HepG2 (cell line): ENCODE measurements around the gene CACNA1H. TPM values are rescaled to one million over a fixed set of nuclear protein-coding genes. Genes with fewer than 3 reads are reported as not detected.

Experiments
- ELF3 ChIP-seq: IDR thresholded peaks from 2 replicates; pipeline ENCODE4 v1.6.1; 2016; ENCODE audit warnings: missing genetic modification reagents, missing compliant biosample characterization
- HNRNPL ChIP-seq: fragments of 200-400 bp; formaldehyde crosslinking; IDR thresholded peaks from 2 replicates; pipeline ENCODE4 v1.6.1; 2017; ENCODE audit warnings: mild to moderate bottlenecking, low read depth, low read length
- KDM4B ChIP-seq: sonication (generic); formaldehyde crosslinking; IDR thresholded peaks from 2 replicates; pipeline ENCODE4 v1.4.0; 2020; ENCODE audit warnings: missing genetic modification reagents
- MAFF ChIP-seq: IDR thresholded peaks from 2 replicates; pipeline ENCODE4 v1.6.1; 2011; ENCODE audit warnings: low read depth, low read length, improper control_type of control experiment
- MTF1 ChIP-seq: sonication (generic); formaldehyde crosslinking; IDR thresholded peaks from 2 replicates; pipeline ENCODE4 v1.5.0; 2020; ENCODE audit warnings: missing genetic modification reagents
- SMAD3 ChIP-seq: sonication (generic); formaldehyde crosslinking; IDR thresholded peaks from 2 replicates; pipeline ENCODE4 v1.4.0; 2020; ENCODE audit warnings: missing genetic modification reagents
- ZNF142 ChIP-seq: sonication (generic); formaldehyde crosslinking; IDR thresholded peaks from 2 replicates; pipeline ENCODE4 v1.4.0; 2020; ENCODE audit warnings: missing genetic modification reagents
- ZNF30 ChIP-seq: sonication (generic); formaldehyde crosslinking; IDR thresholded peaks from 2 replicates; pipeline ENCODE4 v1.5.0; 2020; ENCODE audit warnings: mild to moderate bottlenecking, missing genetic modification reagents
- ZNF333 ChIP-seq: sonication (generic); formaldehyde crosslinking; IDR thresholded peaks from 2 replicates; pipeline ENCODE4 v1.4.0; 2020; ENCODE audit warnings: mild to moderate bottlenecking, missing genetic modification reagents, borderline replicate concordance
- ZNF431 ChIP-seq: sonication (generic); formaldehyde crosslinking; IDR thresholded peaks from 2 replicates; pipeline ENCODE4 v1.9.0; 2022; ENCODE audit warnings: missing genetic modification reagents, low read depth, mild to moderate bottlenecking, borderline replicate concordance
- ZNF704 ChIP-seq: sonication (generic); formaldehyde crosslinking; IDR thresholded peaks from 2 replicates; pipeline ENCODE4 v1.8.1; 2023; ENCODE audit warnings: mild to moderate bottlenecking, inconsistent platforms, moderate library complexity, missing genetic modification reagents, borderline replicate concordance
- ZNF737 ChIP-seq: sonication (generic); formaldehyde crosslinking; IDR thresholded peaks from 2 replicates; pipeline ENCODE4 v1.5.0; 2020; ENCODE audit warnings: missing genetic modification reagents, mild to moderate bottlenecking, borderline replicate concordance
- ZSCAN22 ChIP-seq: sonication (generic); formaldehyde crosslinking; IDR thresholded peaks from 2 replicates; pipeline ENCODE4 v1.4.0; 2020; ENCODE audit warnings: mild to moderate bottlenecking, missing genetic modification reagents
- polyA plus RNA-seq, 8 experiments: library from polyadenylated mRNA; depleted of rRNA in 3 of 8; stranded (reverse) in 7 of 8; unstranded in 1 of 8; fragments of >200 nt; fragmentation: Illumina TruSeq in 4 of 8; extraction: Trizol in 4 of 8; gene quantifications; 2 replicates each; pipeline versions ENCODE4 v1.2.1 to v1.2.3, GENCODE V29; 2011 to 2016; ENCODE audit warnings: low read depth in 4 of 8, missing spikeins in 1 of 8, mixed read lengths in 1 of 8; ENCODE audit not compliant: insufficient read depth in 1 of 8
- total RNA-seq, 5 experiments: library from RNA; depleted of rRNA; stranded (reverse); fragments of >200 nt; fragmentation: Illumina TruSeq; extraction: Trizol; gene quantifications; 2 replicates each; pipeline ENCODE4 v1.2.3, GENCODE V29; 2016; ENCODE audit warnings: low read depth in 1 of 5
- TF ChIP-seq, protein P1 (sequence below): sonication (generic); formaldehyde crosslinking; IDR thresholded peaks from 2 replicates; pipeline ENCODE4 v1.4.0; 2020; ENCODE audit warnings: missing genetic modification reagents

CACNA1H gene
- total and polyA plus RNA-seq, 2 of the 13 experiments (the other 11 are each of a cell fraction or from before 2014, with no cell fraction given), result 0.40 to 1.8 TPM

DNA sequence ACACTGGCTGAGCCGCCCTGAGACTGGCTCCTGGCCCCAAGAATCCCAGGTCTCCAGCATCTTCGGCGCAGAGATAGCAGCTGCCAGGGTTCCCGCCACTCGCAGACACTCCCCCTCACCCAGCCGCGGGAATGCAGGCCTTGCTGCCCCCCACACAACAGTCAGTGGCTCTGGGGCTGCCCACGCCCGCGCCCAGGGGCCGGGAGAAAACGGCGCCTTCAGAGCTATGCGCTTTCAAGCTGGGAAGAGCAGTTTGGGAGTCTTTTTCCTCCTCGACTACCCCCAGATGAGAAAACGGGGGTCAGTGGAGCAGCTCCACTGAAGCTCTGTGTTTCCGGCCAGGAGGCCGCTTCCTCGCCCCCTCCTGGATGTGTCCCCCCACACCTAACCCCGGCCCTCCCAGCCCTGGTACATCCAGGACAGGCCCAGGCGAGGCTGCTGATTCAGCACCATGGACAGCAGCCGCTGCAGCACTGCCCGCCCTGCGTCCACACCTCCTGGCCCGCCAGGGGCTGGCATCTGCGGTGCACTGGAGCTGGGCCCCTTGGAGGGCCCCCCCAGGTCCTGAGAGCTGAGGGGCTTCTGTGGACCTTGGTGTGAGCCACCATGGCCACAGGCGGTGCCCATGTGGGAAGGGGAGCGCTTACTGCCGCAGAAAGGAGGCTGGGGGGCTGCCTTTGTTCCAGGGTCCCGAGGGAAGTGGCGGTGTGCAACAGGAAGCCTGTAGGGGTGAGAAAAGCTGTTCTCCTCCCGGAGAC, 35.7 kb downstream of the CACNA1H start (continued):
- TF ChIP-seq ZNF142 (CRISPR knock-in tag) (peak; percentile 77; the same call in 1 of the 2 replicates), MAFF (peak; percentile 45; the same call in 1 of the 2 replicates), ELF3 (CRISPR knock-in tag) (peak; percentile 54; the same call in 1 of the 2 replicates), ZNF431 (CRISPR knock-in tag) (0 out of 2 replicates have a peak, but pooled peaks have one; percentile 67), ZNF30 (0 out of 2 replicates have a peak, but pooled peaks have one; percentile 44), HNRNPL (0 out of 2 replicates have a peak, but pooled peaks have one; percentile 47), ZNF737 (CRISPR knock-in tag) (peak; percentile 78; the same call in 1 of the 2 replicates), ZNF704 (CRISPR knock-in tag) (peak; percentile 80; the same call in 1 of the 2 replicates), SMAD3 (peak; percentile 90), ZSCAN22 (CRISPR knock-in tag) (no peak), ZNF333 (CRISPR knock-in tag) (0 out of 2 replicates have a peak, but pooled peaks have one; percentile 71), MTF1 (peak; percentile 77; the same call in 1 of the 2 replicates), KDM4B (CRISPR knock-in tag) (0 out of 2 replicates have a peak, but pooled peaks have one; percentile 45)
- TF ChIP-seq, protein P1, sequence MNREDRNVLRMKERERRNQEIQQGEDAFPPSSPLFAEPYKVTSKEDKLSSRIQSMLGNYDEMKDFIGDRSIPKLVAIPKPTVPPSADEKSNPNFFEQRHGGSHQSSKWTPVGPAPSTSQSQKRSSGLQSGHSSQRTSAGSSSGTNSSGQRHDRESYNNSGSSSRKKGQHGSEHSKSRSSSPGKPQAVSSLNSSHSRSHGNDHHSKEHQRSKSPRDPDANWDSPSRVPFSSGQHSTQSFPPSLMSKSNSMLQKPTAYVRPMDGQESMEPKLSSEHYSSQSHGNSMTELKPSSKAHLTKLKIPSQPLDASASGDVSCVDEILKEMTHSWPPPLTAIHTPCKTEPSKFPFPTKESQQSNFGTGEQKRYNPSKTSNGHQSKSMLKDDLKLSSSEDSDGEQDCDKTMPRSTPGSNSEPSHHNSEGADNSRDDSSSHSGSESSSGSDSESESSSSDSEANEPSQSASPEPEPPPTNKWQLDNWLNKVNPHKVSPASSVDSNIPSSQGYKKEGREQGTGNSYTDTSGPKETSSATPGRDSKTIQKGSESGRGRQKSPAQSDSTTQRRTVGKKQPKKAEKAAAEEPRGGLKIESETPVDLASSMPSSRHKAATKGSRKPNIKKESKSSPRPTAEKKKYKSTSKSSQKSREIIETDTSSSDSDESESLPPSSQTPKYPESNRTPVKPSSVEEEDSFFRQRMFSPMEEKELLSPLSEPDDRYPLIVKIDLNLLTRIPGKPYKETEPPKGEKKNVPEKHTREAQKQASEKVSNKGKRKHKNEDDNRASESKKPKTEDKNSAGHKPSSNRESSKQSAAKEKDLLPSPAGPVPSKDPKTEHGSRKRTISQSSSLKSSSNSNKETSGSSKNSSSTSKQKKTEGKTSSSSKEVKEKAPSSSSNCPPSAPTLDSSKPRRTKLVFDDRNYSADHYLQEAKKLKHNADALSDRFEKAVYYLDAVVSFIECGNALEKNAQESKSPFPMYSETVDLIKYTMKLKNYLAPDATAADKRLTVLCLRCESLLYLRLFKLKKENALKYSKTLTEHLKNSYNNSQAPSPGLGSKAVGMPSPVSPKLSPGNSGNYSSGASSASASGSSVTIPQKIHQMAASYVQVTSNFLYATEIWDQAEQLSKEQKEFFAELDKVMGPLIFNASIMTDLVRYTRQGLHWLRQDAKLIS (CRISPR knock-in tag), result no peak
